ENCODE data around the gene CFAP61.
"Not testable (repeated sequence)": the region's sequence is repeated elsewhere in the genome, so short reads cannot be mapped to it uniquely, and the experiment has no call there.

GRCh38 chr20:20218106-20218505 is 165.8 kb downstream of the CFAP61 start:
- TF ChIP-seq CTCF (conservative IDR thresholded peaks at IDR 0.05; ENCODE audit: low read depth, low read length); EZH2phosphoT487 (IDR thresholded peaks at IDR 0.05; ENCODE audit: borderline replicate concordance, low read length); EZH2 (IDR thresholded peaks at IDR 0.05; ENCODE audit: low read length, unreplicated experiment): not testable (repeated sequence)
